ENCODE measurements around the gene TCTN2. TPM values are rescaled to one million over a fixed set of nuclear protein-coding genes. Genes with fewer than 3 reads are reported as not detected.

TCTN2 gene
- total RNA-seq, 1 experiment from 2014 or later, result 9.6 TPM

DNA sequence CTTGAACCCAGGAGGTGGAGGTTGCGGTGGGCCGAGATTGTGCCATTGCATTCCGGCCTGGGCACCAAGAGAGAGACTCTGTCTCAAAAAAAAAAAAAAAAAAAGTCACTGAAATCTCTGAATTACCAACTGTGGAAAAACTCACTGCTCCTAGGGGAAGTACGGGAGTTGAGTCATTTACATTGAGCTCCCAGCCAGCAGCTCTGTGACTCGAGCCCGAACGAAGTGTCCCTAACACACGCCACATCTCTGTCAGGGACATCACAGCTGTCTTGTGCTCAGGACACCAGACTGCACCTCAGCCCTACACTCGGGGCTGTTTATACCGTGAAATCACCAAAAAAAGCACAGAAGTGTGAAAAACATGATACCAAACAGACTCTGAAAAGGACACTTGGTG lies 62.3 kb downstream of the TCTN2 start:
- Histone ChIP-seq H3K27ac (ENCODE audit: low read depth, low read length, poor library complexity, severe bottlenecking) (no peak overlapping the region), H3K4me3 (ENCODE audit: low read depth, low read length, poor library complexity, severe bottlenecking) (no peak overlapping the region), H3K4me1 (ENCODE audit: insufficient read depth, low read length, poor library complexity, severe bottlenecking) (no peaks in the 10 kb centered on the region), H3K9me3 (ENCODE audit: low read depth, low read length, poor library complexity, severe bottlenecking) (no peaks in the 10 kb centered on the region), H3K27me3 (replicated peaks; ENCODE audit: insufficient read depth, low read depth, low read length, poor library complexity) (no peaks in the 10 kb centered on the region), H3K36me3 (ENCODE audit: insufficient read depth, low read length, poor library complexity, severe bottlenecking) (peaks cover 63% of the 10 kb centered on the region)
- no peak for TF ChIP-seq EZH2 (IDR thresholded peaks at IDR 0.05; ENCODE audit: borderline replicate concordance, low read depth, low read length, poor library complexity, severe bottlenecking)
- TF ChIP-seq, protein P1, sequence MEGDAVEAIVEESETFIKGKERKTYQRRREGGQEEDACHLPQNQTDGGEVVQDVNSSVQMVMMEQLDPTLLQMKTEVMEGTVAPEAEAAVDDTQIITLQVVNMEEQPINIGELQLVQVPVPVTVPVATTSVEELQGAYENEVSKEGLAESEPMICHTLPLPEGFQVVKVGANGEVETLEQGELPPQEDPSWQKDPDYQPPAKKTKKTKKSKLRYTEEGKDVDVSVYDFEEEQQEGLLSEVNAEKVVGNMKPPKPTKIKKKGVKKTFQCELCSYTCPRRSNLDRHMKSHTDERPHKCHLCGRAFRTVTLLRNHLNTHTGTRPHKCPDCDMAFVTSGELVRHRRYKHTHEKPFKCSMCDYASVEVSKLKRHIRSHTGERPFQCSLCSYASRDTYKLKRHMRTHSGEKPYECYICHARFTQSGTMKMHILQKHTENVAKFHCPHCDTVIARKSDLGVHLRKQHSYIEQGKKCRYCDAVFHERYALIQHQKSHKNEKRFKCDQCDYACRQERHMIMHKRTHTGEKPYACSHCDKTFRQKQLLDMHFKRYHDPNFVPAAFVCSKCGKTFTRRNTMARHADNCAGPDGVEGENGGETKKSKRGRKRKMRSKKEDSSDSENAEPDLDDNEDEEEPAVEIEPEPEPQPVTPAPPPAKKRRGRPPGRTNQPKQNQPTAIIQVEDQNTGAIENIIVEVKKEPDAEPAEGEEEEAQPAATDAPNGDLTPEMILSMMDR (conservative IDR thresholded peaks at IDR 0.05; ENCODE audit: low read depth, low read length), result no peak
- CTCF ChIA-PET, result no interaction called here
- intact Hi-C loops (cut with micrococcal nuclease; ENCODE audit: unreplicated experiment), result no loop called here
- no TSS peak for BruUV-seq (replicated peaks)
- no peak for DNase-seq (ENCODE audit: low spot score)
- POLR2A ChIA-PET (ENCODE audit: low non-redundant PET), result no interaction called here

DNA sequence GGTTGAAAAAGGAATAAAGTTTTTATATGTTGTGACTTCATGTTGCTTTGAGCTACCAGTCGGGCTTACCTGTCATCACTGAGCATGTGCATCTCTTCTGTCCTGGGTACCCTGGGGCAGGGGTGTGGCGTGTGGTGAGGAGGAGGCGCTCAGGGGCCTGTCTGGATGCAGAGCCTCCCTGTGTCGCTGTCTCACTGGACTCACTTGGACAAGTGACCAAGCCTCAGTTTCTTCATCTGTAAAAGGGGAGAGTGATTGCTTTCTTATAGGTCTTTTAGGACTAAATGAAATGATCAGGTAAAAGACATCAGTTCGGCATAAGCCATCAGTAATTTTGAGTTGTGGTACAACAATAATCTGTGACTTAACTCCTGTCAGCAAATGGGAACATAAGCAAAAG lies 63.4 kb downstream of the TCTN2 start:
- no peak for DNase-seq (ENCODE audit: low spot score)
- intact Hi-C loops (cut with micrococcal nuclease; ENCODE audit: unreplicated experiment), result no loop called here
- Histone ChIP-seq H3K9me3 (ENCODE audit: low read depth, low read length, poor library complexity, severe bottlenecking) (no peaks in the 10 kb centered on the region), H3K4me1 (ENCODE audit: insufficient read depth, low read length, poor library complexity, severe bottlenecking) (no peaks in the 10 kb centered on the region), H3K36me3 (ENCODE audit: insufficient read depth, low read length, poor library complexity, severe bottlenecking) (peaks cover 63% of the 10 kb centered on the region), H3K27ac (ENCODE audit: low read depth, low read length, poor library complexity, severe bottlenecking) (no peak overlapping the region), H3K4me3 (ENCODE audit: low read depth, low read length, poor library complexity, severe bottlenecking) (no peak overlapping the region), H3K27me3 (replicated peaks; ENCODE audit: insufficient read depth, low read depth, low read length, poor library complexity) (no peaks in the 10 kb centered on the region)
- no TSS peak for BruUV-seq (replicated peaks)
- CTCF ChIA-PET, result no interaction called here
- POLR2A ChIA-PET (ENCODE audit: low non-redundant PET), result no interaction called here
- TF ChIP-seq, protein P1 (conservative IDR thresholded peaks at IDR 0.05; ENCODE audit: low read depth, low read length), result no peak
- TF ChIP-seq EZH2 (IDR thresholded peaks at IDR 0.05; ENCODE audit: borderline replicate concordance, low read depth, low read length, poor library complexity, severe bottlenecking), result no peak

DNA sequence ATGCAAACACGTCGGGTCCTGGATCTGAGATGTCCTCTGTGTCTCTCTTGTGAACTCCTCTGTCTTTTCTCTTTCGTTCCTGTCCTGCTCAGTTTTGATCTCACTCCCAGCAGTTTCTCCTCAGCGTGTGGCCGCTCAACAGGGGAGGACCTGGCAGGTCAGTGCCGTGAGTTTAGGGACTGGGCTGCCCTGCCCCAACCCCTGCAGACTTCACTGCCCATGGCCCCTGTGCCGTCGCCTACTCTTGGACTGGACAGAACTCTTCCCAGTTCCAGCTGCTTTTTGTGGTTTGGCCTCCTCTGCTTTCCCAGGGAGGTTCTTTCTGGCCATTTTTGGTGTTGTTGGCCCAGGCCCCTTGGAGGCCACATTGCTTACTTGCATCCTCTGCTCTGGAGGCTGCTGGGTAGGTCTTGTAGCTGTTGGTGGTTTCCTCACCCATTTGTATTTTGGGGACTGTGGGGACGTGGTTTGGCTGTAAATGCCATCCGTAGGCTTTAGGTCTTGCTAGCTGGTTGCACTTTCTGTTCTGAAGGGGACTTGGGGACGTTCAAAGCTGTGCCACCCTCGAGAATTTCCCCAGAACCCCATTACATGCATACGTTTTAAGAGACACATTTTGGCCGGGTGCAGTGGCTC lies 71.1 kb downstream of the TCTN2 start:
- H3K27me3 ChIP-seq (replicated peaks; ENCODE audit: insufficient read depth, low read depth, low read length, poor library complexity), result no peaks in the 10 kb centered on the region
- CTCF ChIA-PET, result no interaction called here
- intact Hi-C loops (cut with micrococcal nuclease; ENCODE audit: unreplicated experiment), result no loop called here
- no peaks in the 10 kb centered on the region for H3K9me3 ChIP-seq (ENCODE audit: low read depth, low read length, poor library complexity, severe bottlenecking)
- peaks cover 47% of the 10 kb centered on the region for H3K36me3 ChIP-seq (ENCODE audit: insufficient read depth, low read length, poor library complexity, severe bottlenecking)
- no peak for DNase-seq (ENCODE audit: low spot score)
- no peaks in the 10 kb centered on the region for H3K4me1 ChIP-seq (ENCODE audit: insufficient read depth, low read length, poor library complexity, severe bottlenecking)
- POLR2A ChIA-PET (ENCODE audit: low non-redundant PET), result no interaction called here
- no TSS peak for BruUV-seq (replicated peaks)
- H3K27ac ChIP-seq (ENCODE audit: low read depth, low read length, poor library complexity, severe bottlenecking), result no peak overlapping the region
- no peak overlapping the region for H3K4me3 ChIP-seq (ENCODE audit: low read depth, low read length, poor library complexity, severe bottlenecking)
- TF ChIP-seq EZH2 (IDR thresholded peaks at IDR 0.05; ENCODE audit: borderline replicate concordance, low read depth, low read length, poor library complexity, severe bottlenecking), result no peak
- TF ChIP-seq, protein P1 (conservative IDR thresholded peaks at IDR 0.05; ENCODE audit: low read depth, low read length), result no peak
